GM21528 (cell line): Measurements from ENCODE around the gene CIDEC.

Experiments used
- ATAC-seq: cut with Tn5 transposase; IDR thresholded peaks from one replicate; pipeline ENCODE4 v1.9.1; 2021; ENCODE audit warnings: mild to moderate bottlenecking, moderate library complexity; ENCODE audit not compliant: unreplicated experiment, low FRiP score

CIDEC gene

GRCh38 chr3:9817436-9817835 is 62.6 kb downstream of the CIDEC start:
- no peak for ATAC-seq
